ENCODE data around the gene FAM83G.

The FAM83G gene

GRCh38 chr17:19005137-19005773 is 691 bp upstream of the FAM83G start:
- DNase-seq: no peak

- no peak for DNase-seq
Observed at GRCh38 chr17:19003543-19004420, 782 bp downstream of the FAM83G start.

GRCh38 chr17:19002805-19003542 is 1.6 kb downstream of the FAM83G start:
- no peak for DNase-seq

DNA sequence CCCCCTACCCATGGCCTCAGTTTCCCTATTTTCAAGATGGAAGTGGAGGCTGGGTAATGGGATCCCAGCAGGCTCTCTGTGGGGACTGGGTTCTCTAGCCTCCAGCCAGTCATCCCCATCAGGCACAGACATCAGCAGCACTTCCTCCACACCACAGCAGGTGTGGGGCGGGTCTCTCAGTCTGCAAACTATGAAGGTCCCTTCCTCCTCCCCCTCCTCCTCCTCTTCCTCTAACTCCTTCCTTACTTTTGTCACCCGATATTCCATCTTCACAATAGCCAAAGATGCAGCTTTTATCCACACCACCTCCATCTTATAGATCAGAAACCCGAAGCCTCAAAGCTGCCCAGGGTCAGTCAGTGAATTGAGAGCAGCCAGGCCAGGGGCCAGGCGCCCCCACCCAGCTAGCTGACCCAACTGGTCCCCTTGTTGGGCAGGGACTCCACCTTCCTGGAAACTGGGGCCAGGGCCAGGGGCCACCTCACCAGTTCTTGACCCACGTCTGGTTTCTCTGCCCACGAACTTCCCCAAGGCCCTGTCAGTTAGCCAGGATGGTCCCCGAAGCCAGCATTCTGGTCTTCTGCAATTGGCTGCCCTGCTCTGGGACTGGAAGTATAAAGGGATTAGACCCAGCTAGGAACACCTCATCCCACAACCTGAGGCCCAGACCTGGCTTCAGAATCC is 2.5 kb downstream of the FAM83G start:
- no peak for DNase-seq

- no peak for DNase-seq
Observed at GRCh38 chr17:19000531-19001325, 3.8 kb downstream of the FAM83G start.

DNA sequence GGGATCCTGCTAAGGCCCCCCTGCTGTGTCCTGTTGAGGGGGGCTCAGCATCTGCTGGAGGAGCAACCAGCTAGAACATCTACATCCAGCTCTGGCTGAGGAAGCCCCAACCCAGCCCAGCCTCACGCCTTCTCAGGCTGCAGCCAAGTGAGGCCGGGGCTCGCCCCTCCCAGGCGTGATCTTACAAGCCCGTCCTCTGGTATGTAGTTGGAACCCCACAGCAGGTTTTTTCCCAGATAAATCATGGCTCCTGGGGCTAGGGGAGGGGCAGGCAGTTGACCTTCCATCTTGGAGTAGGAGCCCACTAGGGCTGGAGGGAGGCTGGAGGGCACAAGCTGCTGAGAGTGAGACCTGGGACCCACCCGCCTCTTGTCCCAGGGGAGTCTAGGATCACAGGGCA is 4.7 kb downstream of the FAM83G start:
- no peak for DNase-seq

GRCh38 chr17:18999394-18999793 is 5.2 kb downstream of the FAM83G start:
- DNase-seq: no peak

GRCh38 chr17:18997650-18998196 is 6.8 kb downstream of the FAM83G start:
- no peak for DNase-seq

GRCh38 chr17:18996458-18996857 is 8.1 kb downstream of the FAM83G start:
- no peak for DNase-seq

GRCh38 chr17:18995220-18995619 is 9.3 kb downstream of the FAM83G start:
- DNase-seq: no peak

- DNase-seq: no peak
Observed at GRCh38 chr17:18994631-18995030, 9.9 kb downstream of the FAM83G start.

GRCh38 chr17:18993905-18994526 is 10.5 kb downstream of the FAM83G start:
- no peak for DNase-seq

- DNase-seq: no peak
Observed at GRCh38 chr17:18992454-18993130, 12.0 kb downstream of the FAM83G start.

GRCh38 chr17:18991531-18992315 is 12.8 kb downstream of the FAM83G start:
- DNase-seq: no peak

- no peak for DNase-seq
Observed at GRCh38 chr17:18990331-18990730, 14.2 kb downstream of the FAM83G start.

- DNase-seq: no peak
Observed at GRCh38 chr17:18988546-18989173, 15.9 kb downstream of the FAM83G start.

GRCh38 chr17:18987862-18988545 is 16.6 kb downstream of the FAM83G start:
- no peak for DNase-seq

GRCh38 chr17:18987230-18987610 is 17.3 kb downstream of the FAM83G start:
- DNase-seq: no peak
